ENCODE results near the gene SYT15.

Gene SYT15

GRCh38 chr10:46545861-46546590 lies 32.9 kb upstream of the SYT15 start:
- DNase-seq = no peak

GRCh38 chr10:46546591-46547540 lies 32.1 kb upstream of the SYT15 start:
- DNase-seq = no peak

GRCh38 chr10:46547541-46548497 lies 31.1 kb upstream of the SYT15 start:
- no peak for DNase-seq

- DNase-seq = peak; percentile 41
Observed at GRCh38 chr10:46548498-46549090, 30.3 kb upstream of the SYT15 start.

GRCh38 chr10:46549171-46550075 lies 29.5 kb upstream of the SYT15 start:
- DNase-seq = no peak

- DNase-seq = no peak
Observed at GRCh38 chr10:46550076-46550790, 28.7 kb upstream of the SYT15 start.

- no peak for DNase-seq
Observed at GRCh38 chr10:46550795-46551700, 27.9 kb upstream of the SYT15 start.

- DNase-seq = no peak
Observed at GRCh38 chr10:46551701-46552525, 27.0 kb upstream of the SYT15 start.

GRCh38 chr10:46552526-46553237 lies 26.2 kb upstream of the SYT15 start:
- DNase-seq = no peak

GRCh38 chr10:46553238-46554049 lies 25.5 kb upstream of the SYT15 start:
- no peak for DNase-seq

GRCh38 chr10:46554166-46554781 lies 24.7 kb upstream of the SYT15 start:
- DNase-seq = no peak

GRCh38 chr10:46555366-46555712 lies 23.6 kb upstream of the SYT15 start:
- no peak for DNase-seq

GRCh38 chr10:46555713-46556514 lies 23.0 kb upstream of the SYT15 start:
- DNase-seq = no peak

- no peak for DNase-seq
Observed at GRCh38 chr10:46556515-46557318, 22.2 kb upstream of the SYT15 start, which contains the start of gene GPRIN2. TSS of gene GPRIN2 (minus strand) at chr10:46556658. CDS start at chr10:46550736, 5,922 bp downstream.

All from NCI-H226 (cell line).